DND-41 (cell line): ENCODE measurements around the gene TSEN2.

Experiments
- ATAC-seq: fragments of 200-7000 bp; cut with Tn5 transposase; 3 replicates; pipeline ENCODE4 v1.9.1; 2021; ENCODE audit warnings: low read depth; ENCODE audit not compliant: insufficient read depth
- DNase-seq: peaks from one replicate; pipeline ENCODE4 v3.0.0-alpha.2; 2020
- H2AFZ ChIP-seq: 2 replicates; pipeline ENCODE4 v1.6.0; 2012; ENCODE audit warnings: low read depth, low read length
- H3K27ac ChIP-seq: 2 replicates; pipeline ENCODE4 v1.5.1; 2012; ENCODE audit warnings: low read length, inconsistent platforms
- H3K27me3 ChIP-seq: fragments of 200-600 bp; sonication (generic); 2 replicates; pipeline ENCODE4 v1.6.0; 2012; ENCODE audit warnings: low read length, mild to moderate bottlenecking, inconsistent platforms; ENCODE audit not compliant: insufficient read depth, poor library complexity
- H3K36me3 ChIP-seq: 2 replicates; pipeline ENCODE4 v1.5.1; 2012; ENCODE audit warnings: low read length, inconsistent platforms; ENCODE audit not compliant: insufficient read depth
- H3K4me1 ChIP-seq: 2 replicates; pipeline ENCODE4 v1.5.1; 2012; ENCODE audit warnings: mild to moderate bottlenecking, low read length; ENCODE audit not compliant: insufficient read depth
- H3K4me2 ChIP-seq: 2 replicates; pipeline ENCODE4 v1.6.0; 2012; ENCODE audit warnings: mild to moderate bottlenecking, moderate library complexity, low read length, inconsistent platforms; ENCODE audit not compliant: insufficient read depth
- H3K4me3 ChIP-seq, 2 experiments: fragments of 200-600 bp in 1 of 2; shearing (Covaris generic) in 1 of 2; 2 replicates each; pipeline ENCODE4 v1.5.1; 2012 to 2016; ENCODE audit warnings: inconsistent platforms in 2 of 2, low read length in 2 of 2, mild to moderate bottlenecking in 2 of 2, low read depth in 1 of 2, moderate library complexity in 1 of 2
- H3K79me2 ChIP-seq: 2 replicates; pipeline ENCODE4 v1.6.0; 2012; ENCODE audit warnings: low read length, inconsistent platforms; ENCODE audit not compliant: insufficient read depth
- H3K9ac ChIP-seq: 2 replicates; pipeline ENCODE4 v1.6.0; 2012; ENCODE audit warnings: low read depth, mild to moderate bottlenecking, inconsistent platforms, low read length, moderate library complexity
- H3K9me3 ChIP-seq: 2 replicates; pipeline ENCODE4 v1.5.1; 2012; ENCODE audit warnings: low read length, moderate library complexity, mild to moderate bottlenecking, inconsistent platforms; ENCODE audit not compliant: insufficient read depth, severe bottlenecking
- H4K20me1 ChIP-seq: 2 replicates; pipeline ENCODE4 v1.6.0; 2012; ENCODE audit warnings: low read length; ENCODE audit not compliant: insufficient read depth
- CTCF ChIP-seq: IDR thresholded peaks from 2 replicates; pipeline ENCODE4 v1.5.1; 2012; ENCODE audit warnings: borderline replicate concordance, low read length, moderate library complexity, mild to moderate bottlenecking; ENCODE audit not compliant: poor library complexity, severe bottlenecking; ENCODE audit errors: extremely low read depth
- EZH2 ChIP-seq: IDR thresholded peaks from 3 replicates; pipeline ENCODE4 v1.6.1; 2012; ENCODE audit warnings: borderline replicate concordance, low read depth, mild to moderate bottlenecking, moderate library complexity, low read length, inconsistent platforms; ENCODE audit not compliant: severe bottlenecking

Gene TSEN2

DNA sequence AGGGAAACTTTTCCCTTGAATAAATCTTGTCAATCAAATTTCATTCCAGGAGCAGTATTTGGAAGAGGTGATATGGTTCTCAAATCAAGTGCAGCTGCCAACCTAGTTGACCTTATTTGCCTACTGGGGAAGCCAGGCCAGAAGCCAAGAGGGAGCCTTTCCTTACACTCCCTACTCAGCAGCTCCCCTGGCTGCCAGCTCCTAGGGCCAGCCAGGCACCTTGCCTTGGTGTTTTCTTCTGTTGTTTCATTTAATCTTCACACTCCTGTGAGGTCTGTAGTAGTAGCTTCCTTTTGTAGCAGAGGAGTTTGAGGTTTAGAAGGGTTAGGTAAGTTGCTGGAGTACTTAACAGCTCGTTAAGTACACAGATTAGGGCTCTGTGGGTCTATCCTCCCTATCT lies 38.4 kb downstream of the TSEN2 start:
- Histone ChIP-seq H3K36me3 (peaks cover 56% of the 10 kb centered on the region), H4K20me1 (no peaks in the 10 kb centered on the region), H3K79me2 (no peaks in the 10 kb centered on the region), H3K4me1 (no peaks in the 10 kb centered on the region), H2AFZ (no peak overlapping the region), H3K27ac (no peak overlapping the region), H3K9ac (no peak overlapping the region), H3K4me2 (no peak overlapping the region), H3K27me3 (no peaks in the 10 kb centered on the region), H3K9me3 (no peaks in the 10 kb centered on the region), H3K4me3 (no peak overlapping the region)
- no peak for DNase-seq
- no peak for ATAC-seq
- TF ChIP-seq CTCF (no peak), EZH2 (no peak)

- no peak overlapping the region for H3K4me3 ChIP-seq
- peaks cover 74% of the 10 kb centered on the region for H3K36me3 ChIP-seq
- no peak overlapping the region for H3K4me2 ChIP-seq
- no peak overlapping the region for H2AFZ ChIP-seq
- H3K27me3 ChIP-seq = no peaks in the 10 kb centered on the region
- no peaks in the 10 kb centered on the region for H3K79me2 ChIP-seq
- no peaks in the 10 kb centered on the region for H4K20me1 ChIP-seq
- no peaks in the 10 kb centered on the region for H3K4me1 ChIP-seq
- no peak for ATAC-seq
- no peak for DNase-seq
- no peak overlapping the region for H3K9ac ChIP-seq
- no peak for TF ChIP-seq CTCF
- no peak for TF ChIP-seq EZH2
- no peak overlapping the region for H3K27ac ChIP-seq
- no peaks in the 10 kb centered on the region for H3K9me3 ChIP-seq
These were observed 43.5 kb downstream of the TSEN2 start for GRCh38 chr3:12527757-12528143.

GRCh38 chr3:12532182-12532581 lies 47.9 kb downstream of the TSEN2 start:
- H3K4me3 ChIP-seq = no peak overlapping the region
- H4K20me1 ChIP-seq = no peaks in the 10 kb centered on the region
- DNase-seq (no peak), ATAC-seq (no peak)
- H3K9ac ChIP-seq = no peak overlapping the region
- no peak overlapping the region for H3K27ac ChIP-seq
- TF ChIP-seq CTCF (no peak), EZH2 (no peak)
- no peaks in the 10 kb centered on the region for H3K4me1 ChIP-seq
- no peaks in the 10 kb centered on the region for H3K9me3 ChIP-seq
- peaks cover 56% of the 10 kb centered on the region for H3K36me3 ChIP-seq
- no peaks in the 10 kb centered on the region for H3K79me2 ChIP-seq
- H3K4me2 ChIP-seq = no peak overlapping the region
- H3K27me3 ChIP-seq = no peaks in the 10 kb centered on the region
- H2AFZ ChIP-seq = no peak overlapping the region

GRCh38 chr3:12536423-12536822 lies 52.1 kb downstream of the TSEN2 start:
- no peaks in the 10 kb centered on the region for H3K9me3 ChIP-seq
- no peaks in the 10 kb centered on the region for H4K20me1 ChIP-seq
- no peak overlapping the region for H3K4me3 ChIP-seq
- no peak overlapping the region for H3K27ac ChIP-seq
- DNase-seq (no peak), ATAC-seq (no peak)
- TF ChIP-seq CTCF (peak; percentile 41), EZH2 (no peak)
- no peak overlapping the region for H3K4me2 ChIP-seq
- no peaks in the 10 kb centered on the region for H3K79me2 ChIP-seq
- H3K4me1 ChIP-seq = no peaks in the 10 kb centered on the region
- H3K27me3 ChIP-seq = no peaks in the 10 kb centered on the region
- no peak overlapping the region for H3K9ac ChIP-seq
- no peak overlapping the region for H2AFZ ChIP-seq
- H3K36me3 ChIP-seq = peaks cover 46% of the 10 kb centered on the region; the same call in 1 of the 2 replicates
